GM06990 (cell line): ENCODE results near the gene CPNE4.

Experiments used
- DNase-seq: peaks from one replicate; pipeline ENCODE4 v3.0.0-alpha.2; 2011; ENCODE audit not compliant: insufficient read length; ENCODE audit errors: extremely low read depth
- H3K27me3 ChIP-seq: replicated peaks from 2 replicates; pipeline ENCODE4 v1.6.0; 2011; ENCODE audit warnings: low read length; ENCODE audit not compliant: control insufficient read depth, insufficient read depth
- H3K36me3 ChIP-seq: 2 replicates; pipeline ENCODE4 v1.5.1; 2011; ENCODE audit warnings: low read length; ENCODE audit not compliant: control insufficient read depth, insufficient read depth
- H3K4me3 ChIP-seq: replicated peaks from 2 replicates; pipeline ENCODE4 v1.5.1; 2011; ENCODE audit warnings: low read depth, mild to moderate bottlenecking, control low read depth, low read length
- CTCF ChIP-seq: IDR thresholded peaks from 2 replicates; pipeline ENCODE4 v1.5.1; 2011; ENCODE audit warnings: low read length, control low read depth, mild to moderate bottlenecking, inconsistent platforms; ENCODE audit not compliant: insufficient read depth, poor library complexity, severe bottlenecking

CPNE4 gene

GRCh38 chr3:131793870-131794269 is 240.9 kb downstream of the CPNE4 start:
- Histone ChIP-seq H3K36me3 (no peaks in the 10 kb centered on the region), H3K27me3 (no peaks in the 10 kb centered on the region), H3K4me3 (no peak overlapping the region)
- no peak for TF ChIP-seq CTCF
- DNase-seq, result no peak

DNA sequence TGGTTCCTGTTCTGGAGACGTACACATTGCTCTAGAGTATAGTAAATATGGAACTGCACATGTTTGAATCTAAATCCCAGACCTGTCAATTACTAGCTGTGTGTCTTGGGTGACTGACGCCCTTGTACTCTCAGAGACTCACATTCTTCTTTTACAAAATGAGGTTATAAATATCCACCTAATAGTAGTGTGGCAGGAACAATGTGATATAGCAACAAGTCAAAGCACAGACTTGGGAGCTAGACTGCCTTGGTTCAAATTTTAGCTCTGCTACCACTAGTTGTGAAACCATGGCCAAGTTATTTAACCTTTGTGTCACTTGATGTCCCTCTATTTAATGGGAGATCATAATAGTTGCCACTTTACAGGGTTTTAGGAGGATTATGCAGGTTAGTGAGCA is 245.6 kb downstream of the CPNE4 start:
- no peak for DNase-seq
- no peaks in the 10 kb centered on the region for H3K27me3 ChIP-seq
- no peak overlapping the region for H3K4me3 ChIP-seq
- no peaks in the 10 kb centered on the region for H3K36me3 ChIP-seq
- TF ChIP-seq CTCF, result no peak

- Histone ChIP-seq H3K36me3 (no peaks in the 10 kb centered on the region), H3K27me3 (no peaks in the 10 kb centered on the region), H3K4me3 (no peak overlapping the region)
- no peak for TF ChIP-seq CTCF
- DNase-seq, result no peak
These were observed 248.4 kb downstream of the CPNE4 start for GRCh38 chr3:131786386-131786785.

GRCh38 chr3:131782751-131783150 is 252.1 kb downstream of the CPNE4 start:
- Histone ChIP-seq H3K36me3 (no peaks in the 10 kb centered on the region), H3K4me3 (no peak overlapping the region), H3K27me3 (no peaks in the 10 kb centered on the region)
- TF ChIP-seq CTCF, result no peak
- DNase-seq, result no peak

- no peaks in the 10 kb centered on the region for H3K27me3 ChIP-seq
- DNase-seq, result no peak
- no peak overlapping the region for H3K4me3 ChIP-seq
- no peaks in the 10 kb centered on the region for H3K36me3 ChIP-seq
- no peak for TF ChIP-seq CTCF
These were observed 256.3 kb downstream of the CPNE4 start for GRCh38 chr3:131778526-131778925.

DNA sequence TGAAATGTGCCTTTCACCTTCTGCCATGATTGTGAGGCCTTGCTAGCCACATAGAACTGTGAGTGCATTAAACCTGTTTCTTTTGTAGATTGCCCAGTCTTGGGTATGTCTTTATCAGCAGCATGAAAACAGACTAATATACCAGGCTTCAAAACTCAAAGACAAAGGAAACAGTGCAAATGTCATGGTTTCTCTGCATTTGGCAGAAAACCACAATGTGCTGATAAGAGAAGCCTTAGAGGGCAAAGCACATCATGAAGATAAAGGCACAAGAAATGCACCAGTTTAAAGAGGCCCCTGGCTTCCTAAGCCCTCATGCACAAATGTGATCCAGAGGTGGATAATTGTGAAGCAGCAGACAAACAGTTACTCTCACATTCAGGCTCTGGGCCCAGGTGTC is 259.2 kb downstream of the CPNE4 start:
- no peak for DNase-seq
- no peaks in the 10 kb centered on the region for H3K27me3 ChIP-seq
- no peak overlapping the region for H3K4me3 ChIP-seq
- TF ChIP-seq CTCF, result no peak
- H3K36me3 ChIP-seq, result no peaks in the 10 kb centered on the region
